WTC11 (cell line): ENCODE measurements around the gene DUSP6.

ENCODE experiments used
- AFF4 ChIP-seq: sonication (generic); formaldehyde crosslinking; IDR thresholded peaks from 2 replicates; pipeline ENCODE4 v1.8.1; 2023; ENCODE audit warnings: mild to moderate bottlenecking, missing genetic modification reagents, borderline replicate concordance
- CTCF ChIP-seq: fragments of 200-600 bp; IDR thresholded peaks from 2 replicates; pipeline ENCODE4 v1.8.0; 2022; ENCODE audit warnings: antibody characterized with exemption
- E2F1 ChIP-seq: sonication (generic); formaldehyde crosslinking; IDR thresholded peaks from 2 replicates; pipeline ENCODE4 v1.8.0; 2022; ENCODE audit warnings: mild to moderate bottlenecking, missing genetic modification reagents
- ETV6 ChIP-seq: sonication (generic); formaldehyde crosslinking; IDR thresholded peaks from 2 replicates; pipeline ENCODE4 v1.8.1; 2022; ENCODE audit warnings: mild to moderate bottlenecking, missing genetic modification reagents
- JAZF1 ChIP-seq: fragments of 250-450 bp; sonication (Bioruptor Pico); IDR thresholded peaks from 2 replicates; pipeline ENCODE4 v1.9.0; 2021; ENCODE audit warnings: moderate library complexity, mild to moderate bottlenecking, inconsistent platforms
- MAX ChIP-seq: sonication (generic); formaldehyde crosslinking; IDR thresholded peaks from 2 replicates; pipeline ENCODE4 v1.8.0; 2022; ENCODE audit warnings: mild to moderate bottlenecking, missing genetic modification reagents
- NR1H2 ChIP-seq: sonication (generic); formaldehyde crosslinking; IDR thresholded peaks from 2 replicates; pipeline ENCODE4 v1.9.0; 2021; ENCODE audit warnings: mild to moderate bottlenecking, moderate library complexity, missing genetic modification reagents
- TCF7 ChIP-seq: sonication (generic); formaldehyde crosslinking; IDR thresholded peaks from 2 replicates; pipeline ENCODE4 v1.8.0; 2022; ENCODE audit warnings: mild to moderate bottlenecking, low read depth, missing genetic modification reagents, moderate library complexity
- USF1 ChIP-seq: sonication (generic); formaldehyde crosslinking; IDR thresholded peaks from 2 replicates; pipeline ENCODE4 v1.8.0; 2022; ENCODE audit warnings: mild to moderate bottlenecking, missing genetic modification reagents

GRCh38 chr12:89357297-89357730 lies 5.0 kb upstream of the DUSP6 start:
- no peak for TF ChIP-seq ETV6 (CRISPR knock-in tag)
- no peak for TF ChIP-seq CTCF
- no peak for TF ChIP-seq JAZF1 (CRISPR knock-in tag)
- no peak for TF ChIP-seq NR1H2 (CRISPR knock-in tag)
- no peak for TF ChIP-seq AFF4 (CRISPR knock-in tag)
- no peak for TF ChIP-seq TCF7
- TF ChIP-seq MAX (CRISPR knock-in tag) = no peak
- no peak for TF ChIP-seq E2F1
- no peak for TF ChIP-seq USF1 (CRISPR knock-in tag)
